ENCODE measurements around the gene CYB5D1. TPM values are rescaled to one million over a fixed set of nuclear protein-coding genes. Genes with fewer than 3 reads are reported as not detected.

The CYB5D1 gene
- total and polyA plus RNA-seq, 2 experiments from 2014 or later = 12.2 to 14.1 TPM

DNA sequence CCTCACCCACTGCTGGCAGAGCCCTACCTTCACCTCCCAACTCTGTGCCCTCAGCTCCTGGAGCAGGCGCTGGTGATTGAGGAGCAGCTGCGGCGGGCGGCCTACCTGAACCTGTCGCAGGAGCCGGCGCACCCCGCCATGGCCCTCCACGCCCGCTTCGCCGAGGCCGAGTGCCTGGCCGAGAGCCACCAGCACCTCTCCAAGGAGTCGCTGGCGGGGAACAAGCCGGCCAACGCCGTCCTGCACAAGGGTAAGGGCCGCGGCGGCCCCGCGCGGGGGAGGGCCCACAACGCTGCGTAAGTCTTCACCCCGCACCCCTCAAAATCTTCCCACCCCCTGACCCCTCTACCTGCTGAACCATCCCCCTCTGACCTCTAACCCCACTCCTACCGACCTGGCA, 51.3 kb downstream of the CYB5D1 start:
- H3K9me3 ChIP-seq (ENCODE audit: low read depth) = no peaks in the 10 kb centered on the region
- no peaks in the 10 kb centered on the region for H3K27me3 ChIP-seq
- no peak for DNase-seq (ENCODE audit: low spot score)
- no peak for TF ChIP-seq EZH2phosphoT487 (IDR thresholded peaks at IDR 0.05; ENCODE audit: low read depth, severe bottlenecking, unreplicated experiment)
- TF ChIP-seq, protein P1, sequence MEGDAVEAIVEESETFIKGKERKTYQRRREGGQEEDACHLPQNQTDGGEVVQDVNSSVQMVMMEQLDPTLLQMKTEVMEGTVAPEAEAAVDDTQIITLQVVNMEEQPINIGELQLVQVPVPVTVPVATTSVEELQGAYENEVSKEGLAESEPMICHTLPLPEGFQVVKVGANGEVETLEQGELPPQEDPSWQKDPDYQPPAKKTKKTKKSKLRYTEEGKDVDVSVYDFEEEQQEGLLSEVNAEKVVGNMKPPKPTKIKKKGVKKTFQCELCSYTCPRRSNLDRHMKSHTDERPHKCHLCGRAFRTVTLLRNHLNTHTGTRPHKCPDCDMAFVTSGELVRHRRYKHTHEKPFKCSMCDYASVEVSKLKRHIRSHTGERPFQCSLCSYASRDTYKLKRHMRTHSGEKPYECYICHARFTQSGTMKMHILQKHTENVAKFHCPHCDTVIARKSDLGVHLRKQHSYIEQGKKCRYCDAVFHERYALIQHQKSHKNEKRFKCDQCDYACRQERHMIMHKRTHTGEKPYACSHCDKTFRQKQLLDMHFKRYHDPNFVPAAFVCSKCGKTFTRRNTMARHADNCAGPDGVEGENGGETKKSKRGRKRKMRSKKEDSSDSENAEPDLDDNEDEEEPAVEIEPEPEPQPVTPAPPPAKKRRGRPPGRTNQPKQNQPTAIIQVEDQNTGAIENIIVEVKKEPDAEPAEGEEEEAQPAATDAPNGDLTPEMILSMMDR (IDR thresholded peaks at IDR 0.05; ENCODE audit: poor library complexity) = no peak
- TF ChIP-seq EZH2 (IDR thresholded peaks at IDR 0.05; ENCODE audit: borderline replicate concordance) = no peak
- no peaks in the 10 kb centered on the region for H3K4me1 ChIP-seq (ENCODE audit: insufficient read depth)
- H3K27ac ChIP-seq = no peak overlapping the region
- no peaks in the 10 kb centered on the region for H3K9me2 ChIP-seq (replicated peaks; ENCODE audit: insufficient read depth)
- H3K79me2 ChIP-seq = no peaks in the 10 kb centered on the region
- H3K4me3 ChIP-seq = no peak overlapping the region
- no peak overlapping the region for H2AFZ ChIP-seq
- 98% methylated on average over 24 of the region's 29 CpGs for WGBS (ENCODE audit: low lambda C conversion rate, missing lambda C conversion rate)
- no peak overlapping the region for H3K4me2 ChIP-seq
- no peaks in the 10 kb centered on the region for H3K36me3 ChIP-seq (replicated peaks; ENCODE audit: insufficient read depth, low read depth)
- no peaks in the 10 kb centered on the region for H4K20me1 ChIP-seq (ENCODE audit: insufficient read depth, poor library complexity, severe bottlenecking)

GRCh38 chr17:7910281-7910680, 52.5 kb downstream of the CYB5D1 start:
- Histone ChIP-seq H4K20me1 (ENCODE audit: insufficient read depth, poor library complexity, severe bottlenecking) (no peaks in the 10 kb centered on the region), H3K36me3 (replicated peaks; ENCODE audit: insufficient read depth, low read depth) (no peaks in the 10 kb centered on the region), H3K4me2 (no peak overlapping the region), H3K4me3 (no peak overlapping the region), H3K27ac (no peak overlapping the region), H3K9me3 (ENCODE audit: low read depth) (no peaks in the 10 kb centered on the region), H3K79me2 (no peaks in the 10 kb centered on the region), H3K9me2 (replicated peaks; ENCODE audit: insufficient read depth) (no peaks in the 10 kb centered on the region), H3K27me3 (no peaks in the 10 kb centered on the region), H3K4me1 (ENCODE audit: insufficient read depth) (peaks cover 8% of the 10 kb centered on the region), H2AFZ (no peak overlapping the region)
- 97% methylated on average over 15 of the region's 15 CpGs for WGBS (ENCODE audit: low lambda C conversion rate, missing lambda C conversion rate)
- no peak for TF ChIP-seq EZH2 (IDR thresholded peaks at IDR 0.05; ENCODE audit: borderline replicate concordance)
- TF ChIP-seq, protein P1 (IDR thresholded peaks at IDR 0.05; ENCODE audit: poor library complexity) = no peak
- no peak for DNase-seq (ENCODE audit: low spot score)

DNA sequence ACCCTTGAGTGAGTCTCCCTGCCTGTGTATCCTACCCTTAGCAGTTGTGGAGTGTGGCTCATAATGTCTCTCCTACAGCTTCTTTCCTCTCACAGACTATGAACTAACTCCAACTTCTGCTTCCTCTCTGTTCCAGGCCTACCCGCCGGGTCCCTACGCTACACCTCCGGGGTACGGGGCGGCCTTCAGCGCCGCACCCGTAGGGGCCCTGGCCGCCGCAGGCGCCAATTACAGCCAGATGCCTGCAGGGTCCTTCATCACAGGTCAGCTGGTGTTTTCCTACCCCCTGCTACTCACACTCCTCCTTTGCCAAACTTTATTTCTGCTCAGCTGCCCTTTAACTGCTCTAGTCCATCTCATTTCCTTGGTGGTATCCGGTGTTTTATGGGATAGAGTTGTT, 52.9 kb downstream of the CYB5D1 start:
- Histone ChIP-seq H3K27ac (no peak overlapping the region), H3K4me1 (ENCODE audit: insufficient read depth) (peaks cover 9% of the 10 kb centered on the region), H3K9me2 (replicated peaks; ENCODE audit: insufficient read depth) (no peaks in the 10 kb centered on the region), H3K4me2 (no peak overlapping the region), H3K4me3 (no peak overlapping the region), H3K27me3 (no peaks in the 10 kb centered on the region), H3K9me3 (ENCODE audit: low read depth) (no peaks in the 10 kb centered on the region), H4K20me1 (ENCODE audit: insufficient read depth, poor library complexity, severe bottlenecking) (no peaks in the 10 kb centered on the region), H3K79me2 (no peaks in the 10 kb centered on the region), H3K36me3 (replicated peaks; ENCODE audit: insufficient read depth, low read depth) (no peaks in the 10 kb centered on the region), H2AFZ (no peak overlapping the region)
- no peak for DNase-seq (ENCODE audit: low spot score)
- WGBS (ENCODE audit: low lambda C conversion rate, missing lambda C conversion rate) = 96% methylated on average over 13 of the region's 13 CpGs
- TF ChIP-seq, protein P1 (IDR thresholded peaks at IDR 0.05; ENCODE audit: poor library complexity) = no peak
- TF ChIP-seq EZH2 (IDR thresholded peaks at IDR 0.05; ENCODE audit: borderline replicate concordance) = no peak
- no peak for TF ChIP-seq EZH2phosphoT487 (IDR thresholded peaks at IDR 0.05; ENCODE audit: low read depth, severe bottlenecking, unreplicated experiment)

DNA sequence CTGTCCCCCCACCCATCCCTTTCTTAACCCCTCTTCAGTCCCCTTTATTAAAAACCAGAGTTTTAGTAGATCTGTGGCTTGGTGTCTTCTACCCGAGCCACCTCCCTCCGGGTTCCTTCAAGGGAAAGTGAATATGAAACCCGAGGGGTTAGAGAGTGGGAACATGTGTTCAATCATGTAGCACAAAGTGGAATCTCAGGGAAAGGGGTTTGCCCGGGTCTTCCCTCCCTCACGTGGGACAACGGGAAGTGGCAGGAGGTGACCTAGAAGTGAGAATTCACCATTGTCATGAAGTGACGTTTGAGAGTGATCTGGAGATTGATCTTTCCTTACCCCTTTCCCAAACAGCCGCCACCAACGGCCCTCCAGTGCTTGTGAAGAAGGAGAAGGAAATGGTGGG, 53.3 kb downstream of the CYB5D1 start:
- Histone ChIP-seq H3K27me3 (no peaks in the 10 kb centered on the region), H3K4me3 (no peak overlapping the region), H3K36me3 (replicated peaks; ENCODE audit: insufficient read depth, low read depth) (no peaks in the 10 kb centered on the region), H3K4me2 (no peak overlapping the region), H4K20me1 (ENCODE audit: insufficient read depth, poor library complexity, severe bottlenecking) (no peaks in the 10 kb centered on the region), H2AFZ (no peak overlapping the region), H3K27ac (no peak overlapping the region), H3K4me1 (ENCODE audit: insufficient read depth) (peaks cover 10% of the 10 kb centered on the region), H3K9me2 (replicated peaks; ENCODE audit: insufficient read depth) (no peaks in the 10 kb centered on the region), H3K79me2 (no peaks in the 10 kb centered on the region), H3K9me3 (ENCODE audit: low read depth) (no peaks in the 10 kb centered on the region)
- 89% methylated on average over 8 of the region's 9 CpGs for WGBS (ENCODE audit: low lambda C conversion rate, missing lambda C conversion rate)
- DNase-seq (ENCODE audit: low spot score) = no peak
- no peak for TF ChIP-seq EZH2 (IDR thresholded peaks at IDR 0.05; ENCODE audit: borderline replicate concordance)

Small RNA genes lying within 50 kb of the gene (small RNA-seq; reads per million reads assigned to genes)
- 252 reads per million, percentile 98 among the genes with 10 or more reads in this experiment for gene SCARNA21

Other genes with a start within 250 kb of the CYB5D1 start
- 33.0 and 33.7 TPM in 2 replicates for gene FXR2, start 243.1 kb upstream of the CYB5D1 start, total RNA-seq
- 33.8 and 41.6 TPM in 2 replicates for gene FXR2, start 243.1 kb upstream of the CYB5D1 start, polyA plus RNA-seq
- 114 and 130 TPM in 2 replicates for gene SAT2, start 230.2 kb upstream of the CYB5D1 start, total RNA-seq
- 128 and 138 TPM in 2 replicates for gene SAT2, start 230.2 kb upstream of the CYB5D1 start, polyA plus RNA-seq
- 6.1 and 9.0 TPM in 2 replicates for gene SHBG, start 227.9 kb upstream of the CYB5D1 start, total RNA-seq
- 5.3 and 10.0 TPM in 2 replicates for gene SHBG, start 227.9 kb upstream of the CYB5D1 start, polyA plus RNA-seq
- gene ATP1B2, start 207.1 kb upstream of the CYB5D1 start, total RNA-seq = 0.04 and 0.23 TPM in 2 replicates
- gene ATP1B2, start 207.1 kb upstream of the CYB5D1 start, polyA plus RNA-seq = 2.2 and 2.5 TPM in 2 replicates
- gene TP53, start 170.5 kb upstream of the CYB5D1 start, total RNA-seq = 24.2 and 29.6 TPM in 2 replicates
- 26.9 and 31.7 TPM in 2 replicates for gene TP53, start 170.5 kb upstream of the CYB5D1 start, polyA plus RNA-seq
- 3.8 and 7.8 TPM in 2 replicates for gene WRAP53, start 169.5 kb upstream of the CYB5D1 start, total RNA-seq
- gene WRAP53, start 169.5 kb upstream of the CYB5D1 start, polyA plus RNA-seq = 9.0 and 12.0 TPM in 2 replicates
- gene EFNB3, start 152.8 kb upstream of the CYB5D1 start, total RNA-seq = 7.4 and 8.6 TPM in 2 replicates
- 10.6 and 16.6 TPM in 2 replicates for gene EFNB3, start 152.8 kb upstream of the CYB5D1 start, polyA plus RNA-seq
- gene DNAH2, start 140.3 kb upstream of the CYB5D1 start, total RNA-seq = 0.77 and 1.0 TPM in 2 replicates
- gene DNAH2, start 140.3 kb upstream of the CYB5D1 start, polyA plus RNA-seq = 2.1 and 4.0 TPM in 2 replicates
- gene KDM6B, start 23.8 kb upstream of the CYB5D1 start, total RNA-seq = 3.3 and 5.9 TPM in 2 replicates
- gene KDM6B, start 23.8 kb upstream of the CYB5D1 start, polyA plus RNA-seq = 10.2 and 11.3 TPM in 2 replicates
- 59.6 and 73.3 TPM in 2 replicates for gene TMEM88, start 2.9 kb upstream of the CYB5D1 start, total RNA-seq
- gene TMEM88, start 2.9 kb upstream of the CYB5D1 start, polyA plus RNA-seq = 241 and 328 TPM in 2 replicates
- gene NAA38, start 444 bp upstream of the CYB5D1 start, total RNA-seq = 49.2 and 66.0 TPM in 2 replicates
- 147 and 154 TPM in 2 replicates for gene NAA38, start 444 bp upstream of the CYB5D1 start, polyA plus RNA-seq
- 65.6 and 75.3 TPM in 2 replicates for gene CHD3, start 30.8 kb downstream of the CYB5D1 start, total RNA-seq
- gene CHD3, start 30.8 kb downstream of the CYB5D1 start, polyA plus RNA-seq = 41.2 and 49.4 TPM in 2 replicates
- gene RNF227, start 58.3 kb downstream of the CYB5D1 start, total RNA-seq = 2.9 and 3.5 TPM in 2 replicates
- 2.5 and 4.8 TPM in 2 replicates for gene RNF227, start 58.3 kb downstream of the CYB5D1 start, polyA plus RNA-seq
- 1.4 and 1.8 TPM in 2 replicates for gene KCNAB3, start 71.9 kb downstream of the CYB5D1 start, total RNA-seq
- gene KCNAB3, start 71.9 kb downstream of the CYB5D1 start, polyA plus RNA-seq = 1.8 and 3.8 TPM in 2 replicates
- gene TRAPPC1, start 73.9 kb downstream of the CYB5D1 start, total RNA-seq = 20.7 and 29.5 TPM in 2 replicates
- 272 and 299 TPM in 2 replicates for gene TRAPPC1, start 73.9 kb downstream of the CYB5D1 start, polyA plus RNA-seq
- gene CNTROB, start 74.2 kb downstream of the CYB5D1 start, total RNA-seq = 19.4 and 21.1 TPM in 2 replicates
- gene CNTROB, start 74.2 kb downstream of the CYB5D1 start, polyA plus RNA-seq = 30.6 and 37.5 TPM in 2 replicates
- gene GUCY2D, start 144.6 kb downstream of the CYB5D1 start, total RNA-seq = not detected in 2 replicates
- 1.6 and 1.9 TPM in 2 replicates for gene GUCY2D, start 144.6 kb downstream of the CYB5D1 start, polyA plus RNA-seq
- 5.7 and 6.7 TPM in 2 replicates for gene ALOX15B, start 181.1 kb downstream of the CYB5D1 start, total RNA-seq
- 26.0 and 26.1 TPM in 2 replicates for gene ALOX15B, start 181.1 kb downstream of the CYB5D1 start, polyA plus RNA-seq
- gene ALOX12B, start 229.7 kb downstream of the CYB5D1 start, total RNA-seq = 0.52 and 2.0 TPM in 2 replicates
- 0.22 and 1.8 TPM in 2 replicates for gene ALOX12B, start 229.7 kb downstream of the CYB5D1 start, polyA plus RNA-seq